Muscle of leg (tissue), 11 donors: ENCODE results near the gene FAM151A. TPM values are rescaled to one million over a fixed set of nuclear protein-coding genes. Genes with fewer than 3 reads are reported as not detected.

Experiments
- DNase-seq: peaks from one replicate; pipeline ENCODE4 v3.0.0; 2013
- H3K27ac ChIP-seq: one replicate; pipeline ENCODE4 v1.5.1; 2013; ENCODE audit warnings: mild to moderate bottlenecking, low read length, control low read depth
- H3K27me3 ChIP-seq: one replicate; pipeline ENCODE4 v1.6.1; 2013; ENCODE audit warnings: low read length; ENCODE audit not compliant: control insufficient read depth, insufficient read depth
- H3K36me3 ChIP-seq: one replicate; pipeline ENCODE4 v1.6.1; 2013; ENCODE audit warnings: low read length; ENCODE audit not compliant: control insufficient read depth, insufficient read depth
- H3K4me1 ChIP-seq: one replicate; pipeline ENCODE4 v1.6.1; 2013; ENCODE audit warnings: low read length; ENCODE audit not compliant: control insufficient read depth, insufficient read depth
- H3K4me3 ChIP-seq: one replicate; pipeline ENCODE4 v1.5.1; 2013; ENCODE audit warnings: low read length, control low read depth
- H3K9me3 ChIP-seq: replicated peaks from 2 replicates; pipeline ENCODE4 v1.6.1; 2013; ENCODE audit warnings: low read depth, low read length; ENCODE audit not compliant: control insufficient read depth
- WGBS: methylation state at CpG from one replicate; pipeline ENCODE4 v1.1.5; 2013; ENCODE audit warnings: missing lambda C conversion rate; ENCODE audit not compliant: insufficient coverage; 5-methylcytosine and 5-hydroxymethylcytosine counted together
- polyA plus RNA-seq, 8 donors: library from polyadenylated mRNA; unstranded; fragments of 120-200 nt; gene quantifications; one replicate each; pipeline versions ENCODE4 v1.2.1 to v1.2.3, GENCODE V29; 2013; ENCODE audit warnings: inconsistent platforms in 1 of 8, low replicate concordance in 1 of 8; ENCODE audit not compliant: insufficient read length in 8 of 8, insufficient read depth in 1 of 8
- total RNA-seq: library from RNA; stranded (reverse); fragments of 120-200 nt; gene quantifications from one replicate; pipeline ENCODE4 v1.2.4, GENCODE V29; 2013

FAM151A gene
- total and polyA plus RNA-seq, 9 donors, result 0.20 to 1.3 (median 0.47) TPM; not detected in 1

DNA sequence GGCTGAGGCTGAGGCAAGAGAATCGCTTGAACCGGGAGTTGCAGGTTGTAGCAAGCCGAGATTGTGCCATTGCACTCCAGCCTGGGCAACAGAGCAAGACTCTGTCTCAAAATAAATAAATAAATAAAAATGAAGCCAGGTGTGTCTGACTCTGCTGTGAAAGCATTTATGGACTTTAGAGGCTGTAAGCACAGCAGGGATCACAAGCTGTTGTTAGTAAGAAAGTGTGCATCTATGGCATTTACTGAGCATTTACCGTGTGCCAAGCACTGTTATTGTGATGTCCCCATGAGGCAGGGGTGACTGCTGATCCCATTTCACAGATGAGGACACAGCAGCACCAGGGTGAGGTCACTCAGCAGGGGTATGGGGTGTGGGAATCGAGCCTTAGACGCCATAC lies 20.1 kb downstream of the FAM151A start:
- Histone ChIP-seq H3K27ac (no peak overlapping the region), H3K4me1 (peaks cover 11% of the 10 kb centered on the region), H3K4me3 (no peak overlapping the region), H3K9me3 (no peaks in the 10 kb centered on the region), H3K27me3 (no peaks in the 10 kb centered on the region), H3K36me3 (peaks cover 28% of the 10 kb centered on the region)
- DNase-seq, result no peak
- WGBS, result 67% methylated on average over 1 of the region's 6 CpGs

- DNase-seq, result no peak
- peaks cover 7% of the 10 kb centered on the region for H3K4me1 ChIP-seq
- no peaks in the 10 kb centered on the region for H3K27me3 ChIP-seq
- H3K36me3 ChIP-seq, result peaks cover 30% of the 10 kb centered on the region
- H3K27ac ChIP-seq, result no peak overlapping the region
- 78% methylated on average over 18 of the region's 18 CpGs for WGBS
- H3K4me3 ChIP-seq, result no peak overlapping the region
- no peaks in the 10 kb centered on the region for H3K9me3 ChIP-seq
Measured at GRCh38 chr1:54602554-54602953, 20.8 kb downstream of the FAM151A start.

GRCh38 chr1:54601730-54602129 lies 21.6 kb downstream of the FAM151A start:
- Histone ChIP-seq H3K27me3 (no peaks in the 10 kb centered on the region), H3K4me1 (peaks cover 7% of the 10 kb centered on the region), H3K36me3 (peaks cover 32% of the 10 kb centered on the region), H3K4me3 (no peak overlapping the region), H3K9me3 (no peaks in the 10 kb centered on the region), H3K27ac (no peak overlapping the region)
- no peak for DNase-seq
- WGBS, result 91% methylated on average over 7 of the region's 10 CpGs

GRCh38 chr1:54600947-54601721 lies 22.2 kb downstream of the FAM151A start:
- WGBS, result 67% methylated on average over 10 of the region's 21 CpGs
- H3K9me3 ChIP-seq, result no peaks in the 10 kb centered on the region
- H3K4me3 ChIP-seq, result no peak overlapping the region
- no peaks in the 10 kb centered on the region for H3K27me3 ChIP-seq
- no peak for DNase-seq
- peaks cover 32% of the 10 kb centered on the region for H3K36me3 ChIP-seq
- peaks cover 7% of the 10 kb centered on the region for H3K4me1 ChIP-seq
- no peak overlapping the region for H3K27ac ChIP-seq

- no peaks in the 10 kb centered on the region for H3K27me3 ChIP-seq
- peaks cover 44% of the 10 kb centered on the region for H3K36me3 ChIP-seq
- H3K27ac ChIP-seq, result no peak overlapping the region
- H3K4me3 ChIP-seq, result no peak overlapping the region
- DNase-seq, result no peak
- H3K4me1 ChIP-seq, result peaks cover 7% of the 10 kb centered on the region
- WGBS, result 89% methylated on average over 7 of the region's 13 CpGs
- H3K9me3 ChIP-seq, result no peaks in the 10 kb centered on the region
Measured at GRCh38 chr1:54599211-54599823, 24.0 kb downstream of the FAM151A start.

GRCh38 chr1:54597455-54598030 lies 25.8 kb downstream of the FAM151A start:
- no peak for DNase-seq
- 54% methylated on average over 2 of the region's 3 CpGs for WGBS
- H3K27ac ChIP-seq, result no peak overlapping the region
- peaks cover 7% of the 10 kb centered on the region for H3K4me1 ChIP-seq
- no peaks in the 10 kb centered on the region for H3K27me3 ChIP-seq
- no peaks in the 10 kb centered on the region for H3K9me3 ChIP-seq
- no peak overlapping the region for H3K4me3 ChIP-seq
- peaks cover 46% of the 10 kb centered on the region for H3K36me3 ChIP-seq

DNA sequence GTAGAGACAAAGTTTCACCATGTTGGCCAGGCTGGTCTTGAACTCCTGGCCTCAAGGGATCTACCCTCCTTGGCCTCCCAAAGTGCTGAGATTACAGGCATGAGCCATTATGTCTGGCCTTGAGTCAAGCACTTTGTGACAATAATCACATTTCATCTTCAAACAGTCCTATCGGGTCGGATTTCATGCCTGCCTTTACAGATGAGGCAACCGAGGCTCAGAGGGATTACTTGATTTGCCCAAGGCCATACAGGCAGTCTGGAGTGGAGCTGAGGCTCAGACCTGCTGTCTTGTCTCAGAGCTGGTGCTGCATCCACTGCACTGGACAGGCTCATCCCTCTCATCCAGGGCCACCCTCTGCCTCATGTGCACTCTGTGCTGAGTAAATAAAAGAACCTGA lies 26.6 kb downstream of the FAM151A start:
- Histone ChIP-seq H3K27ac (no peak overlapping the region), H3K9me3 (no peaks in the 10 kb centered on the region), H3K27me3 (no peaks in the 10 kb centered on the region), H3K4me1 (peaks cover 7% of the 10 kb centered on the region), H3K36me3 (peaks cover 51% of the 10 kb centered on the region), H3K4me3 (no peak overlapping the region)
- 83% methylated on average over 3 of the region's 3 CpGs for WGBS
- no peak for DNase-seq

DNA sequence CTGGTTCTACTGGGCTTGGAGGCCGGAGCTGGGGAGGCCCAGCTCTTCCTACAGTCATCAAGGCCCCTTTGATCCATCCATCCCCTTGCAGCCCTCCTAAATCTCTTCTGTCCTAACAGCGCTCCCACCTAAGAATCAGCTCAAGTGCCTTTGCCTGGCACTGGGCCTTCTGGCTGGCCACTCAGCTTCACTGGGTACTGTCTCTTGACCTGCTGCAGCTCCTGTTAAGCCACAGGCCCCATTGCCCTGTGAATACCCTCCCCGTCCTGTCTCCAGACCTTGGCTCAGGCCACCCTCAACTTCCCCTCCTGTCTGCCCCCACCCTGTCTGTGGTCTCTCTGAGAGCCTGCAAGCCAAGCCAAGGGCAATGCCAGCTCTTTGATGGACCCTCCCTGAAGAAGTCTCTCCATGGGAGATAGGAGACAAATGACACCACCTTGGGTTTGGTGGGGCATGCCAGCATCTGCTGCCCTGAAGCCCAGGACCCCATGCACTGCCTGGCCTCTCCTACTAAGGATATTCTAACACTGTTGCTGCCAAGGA lies 27.3 kb downstream of the FAM151A start:
- H3K4me3 ChIP-seq, result no peak overlapping the region
- H3K9me3 ChIP-seq, result no peaks in the 10 kb centered on the region
- H3K36me3 ChIP-seq, result peaks cover 48% of the 10 kb centered on the region
- 90% methylated on average over 3 of the region's 3 CpGs for WGBS
- DNase-seq, result no peak
- H3K27me3 ChIP-seq, result no peaks in the 10 kb centered on the region
- H3K27ac ChIP-seq, result no peak overlapping the region
- H3K4me1 ChIP-seq, result peaks cover under 1% of the 10 kb centered on the region

GRCh38 chr1:54594463-54594862 lies 28.9 kb downstream of the FAM151A start:
- H3K4me1 ChIP-seq, result no peaks in the 10 kb centered on the region
- H3K27ac ChIP-seq, result no peak overlapping the region
- peaks cover 46% of the 10 kb centered on the region for H3K36me3 ChIP-seq
- H3K4me3 ChIP-seq, result no peak overlapping the region
- no peaks in the 10 kb centered on the region for H3K27me3 ChIP-seq
- 96% methylated on average over 13 of the region's 16 CpGs for WGBS
- DNase-seq, result no peak
- H3K9me3 ChIP-seq, result no peaks in the 10 kb centered on the region

DNA sequence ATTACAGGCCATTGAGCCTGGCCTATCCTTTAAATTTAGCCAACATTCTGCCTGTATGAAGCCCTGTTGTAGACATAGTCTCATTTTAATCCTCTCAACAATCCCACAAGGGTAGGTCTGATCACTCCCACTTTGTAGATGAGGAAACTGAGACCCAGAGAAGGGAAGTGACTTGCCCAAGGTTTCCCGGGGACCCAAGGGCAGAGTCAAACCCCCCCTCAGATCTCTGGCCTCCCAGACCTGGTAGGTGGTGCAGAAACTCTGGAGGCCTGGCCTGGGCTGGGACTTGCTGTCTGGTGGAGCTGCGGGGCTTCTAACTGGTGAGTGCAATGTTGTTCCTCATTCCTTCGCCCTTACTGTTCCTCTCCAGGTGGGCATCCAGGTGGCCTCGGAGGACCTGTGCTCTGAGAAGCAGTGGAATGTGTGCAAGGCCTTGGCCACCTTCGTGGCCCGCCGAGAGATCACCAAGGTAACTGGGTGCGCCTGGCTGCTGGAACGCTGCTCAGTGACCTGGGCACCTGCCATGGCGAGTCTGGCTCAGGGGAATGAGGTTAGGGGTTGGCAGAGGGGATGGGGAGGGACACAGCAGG lies 29.7 kb downstream of the FAM151A start:
- no peaks in the 10 kb centered on the region for H3K4me1 ChIP-seq

More for the DNA sequence above, 29.7 kb downstream of the FAM151A start:
- Histone ChIP-seq H3K9me3 (no peaks in the 10 kb centered on the region), H3K27me3 (no peaks in the 10 kb centered on the region), H3K36me3 (peaks cover 44% of the 10 kb centered on the region), H3K4me3 (no peak overlapping the region), H3K27ac (no peak overlapping the region)
- DNase-seq, result no peak
- WGBS, result 90% methylated on average over 4 of the region's 10 CpGs
